Peyer's patch (tissue), 4 donors: ENCODE results near the gene MZB1. TPM values are rescaled to one million over a fixed set of nuclear protein-coding genes. Genes with fewer than 3 reads are reported as not detected.
"Not testable (repeated sequence)": the region's sequence is repeated elsewhere in the genome, so short reads cannot be mapped to it uniquely, and the experiment has no call there.

Source experiments
- DNase-seq, 3 donors: peaks; one replicate each; pipeline ENCODE4 v3.0.0-alpha.2; 2017 to 2019
- H3K27ac ChIP-seq, 4 donors: fragments of 200-600 bp; sonication (generic); one replicate each; pipeline ENCODE4 v1.5.1; 2016 to 2019
- H3K27me3 ChIP-seq, 2 donors: fragments of 200-600 bp; sonication (generic); one replicate each; pipeline ENCODE4 v1.5.1; 2019
- H3K36me3 ChIP-seq, 3 donors: fragments of 200-600 bp; sonication (generic); one replicate each; pipeline ENCODE4 v1.5.1; 2016 to 2019
- H3K4me1 ChIP-seq, 4 donors: fragments of 200-600 bp; sonication (generic); one replicate each; pipeline ENCODE4 v1.5.1; 2016 to 2019
- H3K4me3 ChIP-seq, 4 donors: fragments of 200-600 bp; sonication (generic); 1 replicate in 3 of 4; 2 replicates in 1 of 4; pipeline ENCODE4 v1.5.1; 2016 to 2019; ENCODE audit warnings: mild to moderate bottlenecking in 1 of 4
- H3K9me3 ChIP-seq, 4 donors: fragments of 200-600 bp; sonication (generic); one replicate each; pipeline ENCODE4 v1.5.1; 2016 to 2019; ENCODE audit warnings: mild to moderate bottlenecking in 1 of 4
- POLR2A ChIP-seq, 2 donors: fragments of 450-650 bp; IDR thresholded peaks; one replicate each; pipeline ENCODE4 v1.5.1; 2017; ENCODE audit warnings: antibody characterized with exemption in 2 of 2, mild to moderate bottlenecking in 2 of 2, moderate library complexity in 2 of 2
- total RNA-seq, 4 donors: library from RNA; depleted of rRNA; stranded (reverse); fragments of >200 nt; gene quantifications; one replicate each; pipeline ENCODE4 v1.1.0, GENCODE V29; 2016
- TF ChIP-seq, protein P1 (sequence below), 6 experiments: fragments of 450-650 bp in 4 of 6; fragments of 200-600 bp in 2 of 6; sonication (generic) in 1 of 6; IDR thresholded peaks; one replicate each; pipeline ENCODE4 v1.5.1; 2017 to 2019; ENCODE audit warnings: antibody characterized with exemption in 6 of 6, mild to moderate bottlenecking in 3 of 6, moderate library complexity in 1 of 6

The MZB1 gene
- total RNA-seq, 4 donors from 2014 or later = 1.4 to 18.2 (median 4.4) TPM

DNA sequence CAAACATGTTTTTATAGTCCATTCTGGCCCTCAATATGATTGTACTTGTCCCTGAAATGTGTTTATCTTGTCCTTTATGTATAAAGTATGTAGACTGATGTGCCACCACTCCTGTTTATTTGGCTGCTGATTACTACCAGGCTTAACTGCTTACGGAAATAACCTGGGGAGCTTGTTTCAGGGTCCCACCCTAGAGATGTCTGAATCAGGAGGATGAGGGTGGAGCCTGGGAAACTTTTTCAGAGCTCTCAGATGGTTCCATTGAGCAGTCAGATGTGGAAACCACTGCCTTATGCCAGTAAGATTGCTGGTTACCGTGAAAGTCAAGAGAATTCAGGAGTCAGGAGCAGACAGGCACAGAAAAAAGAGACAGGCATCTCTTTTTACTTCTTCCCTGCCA is 25.8 kb downstream of the MZB1 start:
- Histone ChIP-seq H3K4me3 (no peak overlapping the region), H3K36me3 (peaks cover 0 to 62% (median 2%) of the 10 kb centered on the region in 3 donors), H3K9me3 (no peaks in the 10 kb centered on the region), H3K27ac (no peak overlapping the region), H3K27me3 (no peaks in the 10 kb centered on the region), H3K4me1 (no peaks in the 10 kb centered on the region)
- DNase-seq = no peak
- no peak for TF ChIP-seq POLR2A (IDR thresholded peaks at IDR 0.05)
- TF ChIP-seq, protein P1, sequence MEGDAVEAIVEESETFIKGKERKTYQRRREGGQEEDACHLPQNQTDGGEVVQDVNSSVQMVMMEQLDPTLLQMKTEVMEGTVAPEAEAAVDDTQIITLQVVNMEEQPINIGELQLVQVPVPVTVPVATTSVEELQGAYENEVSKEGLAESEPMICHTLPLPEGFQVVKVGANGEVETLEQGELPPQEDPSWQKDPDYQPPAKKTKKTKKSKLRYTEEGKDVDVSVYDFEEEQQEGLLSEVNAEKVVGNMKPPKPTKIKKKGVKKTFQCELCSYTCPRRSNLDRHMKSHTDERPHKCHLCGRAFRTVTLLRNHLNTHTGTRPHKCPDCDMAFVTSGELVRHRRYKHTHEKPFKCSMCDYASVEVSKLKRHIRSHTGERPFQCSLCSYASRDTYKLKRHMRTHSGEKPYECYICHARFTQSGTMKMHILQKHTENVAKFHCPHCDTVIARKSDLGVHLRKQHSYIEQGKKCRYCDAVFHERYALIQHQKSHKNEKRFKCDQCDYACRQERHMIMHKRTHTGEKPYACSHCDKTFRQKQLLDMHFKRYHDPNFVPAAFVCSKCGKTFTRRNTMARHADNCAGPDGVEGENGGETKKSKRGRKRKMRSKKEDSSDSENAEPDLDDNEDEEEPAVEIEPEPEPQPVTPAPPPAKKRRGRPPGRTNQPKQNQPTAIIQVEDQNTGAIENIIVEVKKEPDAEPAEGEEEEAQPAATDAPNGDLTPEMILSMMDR (IDR thresholded peaks at IDR 0.05) = no peak

DNA sequence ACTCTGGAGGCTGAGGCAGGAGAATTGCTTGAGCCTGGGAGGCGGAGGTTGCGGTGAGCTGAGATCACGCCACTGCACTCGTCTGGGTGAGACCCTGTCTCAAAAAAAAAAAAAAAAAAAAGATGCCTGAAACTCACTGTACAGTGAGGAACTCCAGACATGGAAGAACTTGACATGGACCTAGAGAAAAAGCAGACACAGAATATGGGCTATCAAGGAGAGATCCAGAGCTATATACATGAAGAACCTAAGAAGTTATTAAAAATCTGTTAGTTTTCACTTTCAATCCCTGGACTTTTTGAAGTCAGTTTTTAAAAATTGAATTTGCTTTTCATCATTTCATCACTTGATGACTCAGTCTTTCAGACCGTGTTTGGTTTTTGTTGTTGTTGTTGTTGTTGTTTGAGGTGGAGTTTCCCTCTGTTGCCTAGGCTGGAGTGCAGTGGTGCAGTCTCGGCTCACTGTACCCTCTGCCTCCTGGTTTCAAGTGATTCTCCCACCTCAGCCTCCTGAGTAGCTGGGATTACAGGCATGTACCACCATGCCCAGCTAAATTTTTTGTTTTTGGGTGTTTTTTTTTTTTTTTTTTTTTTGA is 27.8 kb downstream of the MZB1 start:
- Histone ChIP-seq H3K4me3 (no peak overlapping the region), H3K27me3 (no peaks in the 10 kb centered on the region), H3K9me3 (no peaks in the 10 kb centered on the region), H3K4me1 (no peaks in the 10 kb centered on the region), H3K27ac (no peak overlapping the region), H3K36me3 (peaks cover 0 to 42% (median 0%) of the 10 kb centered on the region in 3 donors)
- no peak for TF ChIP-seq POLR2A (IDR thresholded peaks at IDR 0.05)
- TF ChIP-seq, protein P1 (IDR thresholded peaks at IDR 0.05) = no peak
- DNase-seq = no peak

DNA sequence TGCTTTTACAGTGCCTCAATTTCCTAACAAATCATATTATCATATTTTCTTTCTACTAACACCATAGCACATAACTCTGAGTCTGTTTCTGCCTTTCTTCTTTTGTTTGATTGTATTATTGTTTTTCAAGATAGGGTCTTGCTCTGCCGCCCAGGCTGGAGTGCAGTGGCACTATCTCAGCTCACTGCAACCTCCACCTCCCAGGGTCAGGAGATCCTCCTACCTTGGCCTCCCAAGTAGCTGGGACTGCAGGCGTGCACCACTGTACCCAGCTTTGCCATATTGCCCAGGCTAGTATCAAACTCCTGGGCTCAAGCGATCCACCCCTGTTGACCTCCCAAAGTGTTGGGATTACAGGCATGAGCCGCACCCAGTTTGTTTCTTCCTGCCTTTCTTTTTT is 29.3 kb downstream of the MZB1 start:
- no peaks in the 10 kb centered on the region for H3K9me3 ChIP-seq
- TF ChIP-seq, protein P1 (IDR thresholded peaks at IDR 0.05) = no peak
- TF ChIP-seq POLR2A (IDR thresholded peaks at IDR 0.05) = no peak
- no peaks in the 10 kb centered on the region for H3K4me1 ChIP-seq
- H3K4me3 ChIP-seq = no peak overlapping the region
- DNase-seq = no peak
- H3K36me3 ChIP-seq = peaks cover 0 to 27% (median 0%) of the 10 kb centered on the region in 3 donors
- no peaks in the 10 kb centered on the region for H3K27me3 ChIP-seq
- no peak overlapping the region for H3K27ac ChIP-seq

DNA sequence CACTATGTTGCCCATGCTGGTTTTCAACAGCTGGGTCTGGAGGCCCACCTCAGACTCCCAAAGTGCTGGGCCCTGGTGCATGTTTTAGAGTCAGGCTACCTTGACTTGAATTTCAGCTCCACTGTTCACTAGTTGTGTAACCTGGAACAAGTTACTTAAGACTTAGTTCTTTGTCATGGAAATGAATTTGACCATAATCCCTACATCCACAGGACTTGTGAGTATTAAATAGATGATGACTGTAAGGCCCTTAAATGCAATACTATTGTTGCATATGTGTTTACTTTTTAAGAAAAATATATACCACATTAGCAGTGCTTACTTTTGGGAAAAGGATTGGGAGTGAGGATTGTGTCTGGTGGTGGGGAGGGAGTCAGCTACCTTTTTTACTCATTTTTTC is 31.6 kb downstream of the MZB1 start:
- no peak for DNase-seq
- peaks cover 0 to 10% (median 0%) of the 10 kb centered on the region in 3 donors for H3K36me3 ChIP-seq
- H3K4me3 ChIP-seq = no peak overlapping the region
- H3K27me3 ChIP-seq = no peaks in the 10 kb centered on the region
- no peaks in the 10 kb centered on the region for H3K4me1 ChIP-seq
- H3K9me3 ChIP-seq = no peaks in the 10 kb centered on the region
- no peak overlapping the region for H3K27ac ChIP-seq
- no peak for TF ChIP-seq POLR2A (IDR thresholded peaks at IDR 0.05)
- TF ChIP-seq, protein P1 (IDR thresholded peaks at IDR 0.05) = no peak

DNA sequence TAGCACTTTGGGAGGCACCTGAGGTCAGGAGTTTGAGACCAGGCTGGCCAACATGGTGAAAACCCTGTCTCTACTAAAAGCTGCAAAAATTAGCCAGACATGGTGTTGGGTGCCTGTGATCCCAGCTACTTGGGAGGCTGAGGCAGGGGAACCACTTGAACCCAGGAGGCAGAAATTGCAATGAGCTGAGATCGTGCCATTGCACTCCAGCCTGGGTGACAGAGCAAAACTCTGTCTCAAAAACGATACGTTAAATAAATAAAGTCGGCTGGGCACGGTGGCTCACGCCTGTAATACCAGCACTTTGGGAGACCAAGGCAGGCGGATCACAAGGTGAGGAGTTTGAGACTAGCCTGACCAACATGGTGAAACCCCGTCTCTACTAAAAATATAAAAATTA is 33.8 kb downstream of the MZB1 start:
- H3K4me3 ChIP-seq, H3K27ac ChIP-seq, H3K4me1 ChIP-seq, DNase-seq, H3K9me3 ChIP-seq, H3K27me3 ChIP-seq, H3K36me3 ChIP-seq: not testable (repeated sequence)

DNA sequence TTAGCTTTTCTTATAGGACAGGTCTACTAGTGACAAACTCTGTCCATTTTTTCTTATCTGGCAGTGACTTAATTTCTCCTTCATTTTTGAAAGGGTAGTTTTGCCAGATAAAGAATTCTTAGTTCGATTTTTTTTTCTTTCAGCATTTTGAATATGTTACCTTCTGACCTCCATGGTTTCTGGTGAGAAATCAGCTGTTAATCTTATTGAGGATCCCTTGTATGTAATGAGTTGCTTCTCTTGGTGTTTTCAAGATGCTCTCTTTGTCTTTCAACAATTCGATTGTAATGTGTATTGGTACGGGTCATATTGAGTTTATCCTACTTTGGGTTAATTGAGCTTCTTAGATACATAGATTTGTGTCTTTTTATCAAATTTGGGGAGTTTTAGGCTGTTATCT is 35.5 kb downstream of the MZB1 start:
- Histone ChIP-seq H3K27ac (no peak overlapping the region), H3K9me3 (no peaks in the 10 kb centered on the region), H3K4me1 (peaks cover 0 to 5% (median 0%) of the 10 kb centered on the region in 4 donors), H3K27me3 (no peaks in the 10 kb centered on the region), H3K4me3 (no peak overlapping the region), H3K36me3 (peaks cover 0 to 5% (median 0%) of the 10 kb centered on the region in 3 donors)
- TF ChIP-seq, protein P1 (IDR thresholded peaks at IDR 0.05) = no peak
- TF ChIP-seq POLR2A (IDR thresholded peaks at IDR 0.05) = no peak
- no peak for DNase-seq

DNA sequence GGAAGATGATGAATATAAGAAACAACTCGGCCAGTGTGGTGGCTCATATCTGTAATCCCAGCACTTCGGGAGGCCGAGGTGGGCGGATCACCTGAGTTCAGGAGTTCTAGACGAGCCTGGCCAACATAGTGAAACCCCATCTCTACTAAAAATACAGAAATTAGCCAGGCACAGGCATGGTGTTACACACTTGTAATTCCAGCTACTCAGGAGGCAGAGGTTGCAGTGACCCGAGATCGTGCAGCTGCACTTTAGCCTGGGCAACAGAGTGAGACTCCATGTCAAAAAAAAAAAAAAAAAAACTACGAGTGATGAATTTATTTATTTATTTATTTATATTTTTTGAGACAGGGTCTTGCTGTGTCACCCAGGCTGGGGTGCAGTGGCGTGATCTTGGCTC is 41.9 kb downstream of the MZB1 start:
- DNase-seq, H3K4me3 ChIP-seq, H3K27me3 ChIP-seq, H3K36me3 ChIP-seq, H3K27ac ChIP-seq, H3K9me3 ChIP-seq: not testable (repeated sequence)
- H3K4me1 ChIP-seq = peaks cover 0 to 33% (median 7%) of the 10 kb centered on the region in 4 donors

DNA sequence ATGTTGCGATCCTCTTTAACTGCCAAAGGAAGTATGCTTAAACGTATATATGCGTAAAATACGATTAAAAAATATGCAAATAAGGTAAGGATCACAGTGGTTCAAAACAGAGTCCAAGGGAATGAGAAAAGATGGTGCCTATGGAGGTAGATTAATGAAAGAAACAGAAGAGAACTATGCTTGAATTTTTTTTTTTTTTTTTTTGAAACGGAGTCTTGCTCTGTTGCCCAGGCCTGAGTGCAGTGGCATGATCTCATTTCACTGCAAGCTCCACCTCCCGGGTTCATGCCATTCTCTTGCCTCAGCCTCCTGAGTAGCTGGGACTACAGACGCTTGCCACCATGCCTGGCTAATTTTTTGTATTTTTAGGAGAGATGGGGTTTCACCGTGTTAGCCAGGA is 44.3 kb downstream of the MZB1 start:
- H3K9me3 ChIP-seq, H3K36me3 ChIP-seq, H3K4me3 ChIP-seq, H3K27ac ChIP-seq, DNase-seq, H3K27me3 ChIP-seq: not testable (repeated sequence)
- H3K4me1 ChIP-seq = peaks cover 0 to 37% (median 10%) of the 10 kb centered on the region in 4 donors
